ENCODE measurements around the gene FLAD1.

FLAD1 gene

DNA sequence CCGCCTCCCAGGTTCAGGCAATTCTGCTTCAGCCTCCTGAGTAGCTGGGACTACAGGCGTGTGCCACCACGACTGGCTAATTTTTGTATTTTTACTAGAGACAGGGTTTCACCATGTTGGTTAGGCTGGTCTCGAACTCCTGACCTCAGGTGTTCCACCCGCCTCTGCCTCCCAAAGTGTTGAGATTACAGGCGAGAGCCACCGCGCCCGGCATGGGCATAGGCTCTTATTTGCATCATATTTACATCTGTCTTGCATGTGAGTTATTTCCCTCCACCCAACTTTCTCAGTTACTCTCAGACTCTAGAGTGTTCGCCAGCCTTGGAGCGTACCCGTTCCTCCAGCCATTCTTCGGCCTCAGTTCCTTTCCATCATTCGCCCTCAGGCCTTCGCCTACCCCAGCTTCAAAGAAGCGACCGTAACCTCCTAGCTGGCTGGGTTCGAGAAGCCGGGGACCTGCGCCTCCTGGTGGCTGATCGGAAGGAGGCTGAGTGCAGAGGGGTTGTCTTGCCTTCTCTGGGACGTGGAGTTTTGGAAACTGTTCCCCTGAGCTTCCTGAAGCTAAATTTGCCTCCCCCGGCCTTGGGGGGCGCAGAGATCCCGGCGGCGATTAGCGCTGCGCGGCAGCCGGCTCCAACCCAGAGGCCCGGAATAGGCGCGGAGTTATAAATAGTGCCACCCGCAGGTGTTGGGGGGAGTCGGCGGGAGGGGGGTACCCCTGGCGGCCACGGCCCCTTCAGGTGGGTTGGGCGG, 15.8 kb downstream of the FLAD1 start:
- peaks cover under 1% of the 10 kb centered on the region for H3K4me1 ChIP-seq (ENCODE audit: control insufficient read depth, insufficient read depth, low read length)
- H3K27ac ChIP-seq (ENCODE audit: insufficient read depth, low read depth, low read length, poor library complexity, severe bottlenecking) = no peak overlapping the region
- 21% methylated on average over 40 of the region's 40 CpGs for WGBS, 2 experiments
- H3K27me3 ChIP-seq (ENCODE audit: control insufficient read depth, insufficient read depth, low read length, poor library complexity, severe bottlenecking) = no peaks in the 10 kb centered on the region
- no peaks in the 10 kb centered on the region for H3K9me3 ChIP-seq (ENCODE audit: control insufficient read depth, low read length)
- H3K4me3 ChIP-seq (ENCODE audit: insufficient read depth, low read depth, low read length) = peak overlapping the region; percentile 55
- no peaks in the 10 kb centered on the region for H3K36me3 ChIP-seq (ENCODE audit: control insufficient read depth, insufficient read depth, low read length)

- Histone ChIP-seq H3K27ac (ENCODE audit: insufficient read depth, low read depth, low read length, poor library complexity, severe bottlenecking) (peak overlapping the region; percentile 80), H3K27me3 (ENCODE audit: control insufficient read depth, insufficient read depth, low read length, poor library complexity, severe bottlenecking) (no peaks in the 10 kb centered on the region), H3K4me1 (ENCODE audit: control insufficient read depth, insufficient read depth, low read length) (peaks cover 8% of the 10 kb centered on the region), H3K4me3 (ENCODE audit: insufficient read depth, low read depth, low read length) (peak overlapping the region; percentile 55), H3K36me3 (ENCODE audit: control insufficient read depth, insufficient read depth, low read length) (no peaks in the 10 kb centered on the region), H3K9me3 (ENCODE audit: control insufficient read depth, low read length) (no peaks in the 10 kb centered on the region)
- 0 to 1% methylated on average over 50 of the region's 50 CpGs for WGBS, 2 experiments
Observed at GRCh38 chr1:154999571-155000410, 16.6 kb downstream of the FLAD1 start.

- peaks cover 10% of the 10 kb centered on the region for H3K4me1 ChIP-seq (ENCODE audit: control insufficient read depth, insufficient read depth, low read length)
Observed at GRCh38 chr1:155000411-155000725, 17.2 kb downstream of the FLAD1 start.

DNA sequence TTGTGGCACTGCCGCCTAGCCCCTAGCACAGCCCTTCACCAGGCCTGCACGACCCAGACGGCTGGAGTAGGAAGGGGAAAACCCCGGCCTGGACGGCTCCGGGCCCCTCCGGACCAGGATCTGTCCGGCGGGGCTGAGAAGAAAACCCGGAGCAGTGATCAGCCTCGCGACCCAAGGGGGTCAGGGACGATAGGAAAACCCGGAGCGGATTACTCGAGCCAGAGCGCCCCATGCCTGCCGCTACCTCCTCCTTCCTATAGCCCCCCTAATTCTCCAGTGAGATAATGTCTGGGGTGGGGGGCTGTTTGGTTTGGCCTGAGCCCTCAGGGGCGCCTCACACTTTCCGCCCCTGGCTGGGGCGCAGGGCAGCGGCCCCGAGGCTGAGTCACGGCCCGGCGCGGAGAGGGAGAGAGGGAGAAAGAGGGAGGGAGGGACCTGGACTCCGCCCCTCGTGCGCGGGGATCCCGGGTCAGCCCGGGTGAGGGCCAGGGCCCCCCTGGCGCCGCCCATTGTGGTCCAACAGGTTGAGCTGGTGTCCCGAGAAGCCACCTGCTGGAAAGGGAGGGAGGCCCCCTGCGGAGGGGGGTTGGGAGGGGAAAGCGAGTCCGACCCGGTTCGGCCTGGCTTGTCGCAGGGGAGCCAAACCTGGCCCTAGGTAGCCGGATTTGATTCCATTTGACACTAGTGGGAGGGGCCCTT, 17.7 kb downstream of the FLAD1 start:
- Histone ChIP-seq H3K27me3 (ENCODE audit: control insufficient read depth, insufficient read depth, low read length, poor library complexity, severe bottlenecking) (no peaks in the 10 kb centered on the region), H3K4me1 (ENCODE audit: control insufficient read depth, insufficient read depth, low read length) (peaks cover 10% of the 10 kb centered on the region), H3K27ac (ENCODE audit: insufficient read depth, low read depth, low read length, poor library complexity, severe bottlenecking) (peak overlapping the region; percentile 80), H3K4me3 (ENCODE audit: insufficient read depth, low read depth, low read length) (peak overlapping the region; percentile 55), H3K36me3 (ENCODE audit: control insufficient read depth, insufficient read depth, low read length) (no peaks in the 10 kb centered on the region), H3K9me3 (ENCODE audit: control insufficient read depth, low read length) (no peaks in the 10 kb centered on the region)
- 0 to 1% methylated on average over 43 of the region's 43 CpGs for WGBS, 2 experiments

More at GRCh38 chr1:155000411-155000725, 17.2 kb downstream of the FLAD1 start:
- H3K27me3 ChIP-seq (ENCODE audit: control insufficient read depth, insufficient read depth, low read length, poor library complexity, severe bottlenecking) = no peaks in the 10 kb centered on the region
- H3K4me3 ChIP-seq (ENCODE audit: insufficient read depth, low read depth, low read length) = peak overlapping the region; percentile 55
- H3K36me3 ChIP-seq (ENCODE audit: control insufficient read depth, insufficient read depth, low read length) = no peaks in the 10 kb centered on the region
- no peaks in the 10 kb centered on the region for H3K9me3 ChIP-seq (ENCODE audit: control insufficient read depth, low read length)
- H3K27ac ChIP-seq (ENCODE audit: insufficient read depth, low read depth, low read length, poor library complexity, severe bottlenecking) = peak overlapping the region; percentile 80
- WGBS, 2 experiments = 0 to 1% methylated on average over 8 of the region's 13 CpGs

DNA sequence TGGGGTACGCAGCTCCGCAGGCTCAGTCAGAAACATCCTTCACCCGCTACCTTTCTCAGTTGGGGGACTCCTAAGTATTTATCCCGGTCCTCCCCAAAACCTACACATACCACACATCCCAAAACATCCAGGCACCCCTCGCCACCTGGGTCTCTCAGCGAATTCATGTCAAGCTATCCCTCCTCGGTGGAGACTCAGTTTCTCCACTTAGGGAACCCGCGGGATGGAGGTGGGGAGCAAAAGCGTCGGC, 18.2 kb downstream of the FLAD1 start:
- Histone ChIP-seq H3K27ac (ENCODE audit: insufficient read depth, low read depth, low read length, poor library complexity, severe bottlenecking) (peak overlapping the region; percentile 80), H3K9me3 (ENCODE audit: control insufficient read depth, low read length) (no peaks in the 10 kb centered on the region), H3K4me3 (ENCODE audit: insufficient read depth, low read depth, low read length) (peak overlapping the region; percentile 55), H3K27me3 (ENCODE audit: control insufficient read depth, insufficient read depth, low read length, poor library complexity, severe bottlenecking) (no peaks in the 10 kb centered on the region), H3K4me1 (ENCODE audit: control insufficient read depth, insufficient read depth, low read length) (peaks cover 10% of the 10 kb centered on the region), H3K36me3 (ENCODE audit: control insufficient read depth, insufficient read depth, low read length) (no peaks in the 10 kb centered on the region)
- 1% methylated on average over 11 of the region's 11 CpGs for WGBS, 2 experiments

DNA sequence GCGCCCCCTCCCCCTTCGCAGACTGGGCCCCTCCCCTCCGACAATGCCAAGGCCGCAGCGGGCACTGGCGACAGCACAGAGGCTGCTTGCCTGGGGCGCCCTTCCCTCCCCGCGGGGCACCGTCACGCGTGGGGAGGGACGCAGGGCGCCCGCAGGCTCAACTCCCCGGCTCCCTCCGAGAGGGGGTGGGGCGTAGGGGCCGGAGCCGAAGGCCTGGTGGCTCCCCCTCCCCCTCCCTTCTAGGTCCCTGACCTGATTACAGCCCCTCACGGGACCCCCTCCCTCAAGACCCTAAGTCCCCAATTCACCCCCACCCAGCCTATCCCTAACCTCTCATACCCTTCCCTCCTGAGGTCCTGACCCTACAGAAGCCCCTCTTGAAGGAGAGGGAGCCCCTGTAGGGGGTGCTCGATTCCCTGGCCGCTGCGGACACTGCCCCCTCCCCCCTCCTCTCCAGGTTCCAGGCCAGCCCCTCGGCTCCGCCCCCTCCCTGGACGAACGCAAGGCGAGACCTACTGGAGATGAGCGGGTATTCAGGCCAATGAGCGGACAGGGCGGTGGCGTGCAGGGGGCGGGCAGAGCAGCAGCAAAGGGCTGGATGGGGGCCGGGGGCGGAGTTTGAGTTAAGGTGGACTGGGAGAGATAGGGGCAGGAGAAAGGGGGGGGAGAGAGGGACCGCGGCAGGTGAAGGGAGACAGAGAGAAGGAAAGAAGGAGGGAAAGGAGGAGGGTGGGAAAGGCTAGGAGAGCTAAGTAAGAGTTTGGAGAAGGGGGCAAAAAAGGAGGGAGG, 18.7 kb downstream of the FLAD1 start:
- H3K36me3 ChIP-seq (ENCODE audit: control insufficient read depth, insufficient read depth, low read length) = no peaks in the 10 kb centered on the region
- peaks cover 10% of the 10 kb centered on the region for H3K4me1 ChIP-seq (ENCODE audit: control insufficient read depth, insufficient read depth, low read length)
- H3K27ac ChIP-seq (ENCODE audit: insufficient read depth, low read depth, low read length, poor library complexity, severe bottlenecking) = peak overlapping the region; percentile 80
- H3K4me3 ChIP-seq (ENCODE audit: insufficient read depth, low read depth, low read length) = peak overlapping the region; percentile 55
- no peaks in the 10 kb centered on the region for H3K27me3 ChIP-seq (ENCODE audit: control insufficient read depth, insufficient read depth, low read length, poor library complexity, severe bottlenecking)
- 0% methylated on average over 38 of the region's 38 CpGs for WGBS, 2 experiments
- H3K9me3 ChIP-seq (ENCODE audit: control insufficient read depth, low read length) = no peaks in the 10 kb centered on the region

DNA sequence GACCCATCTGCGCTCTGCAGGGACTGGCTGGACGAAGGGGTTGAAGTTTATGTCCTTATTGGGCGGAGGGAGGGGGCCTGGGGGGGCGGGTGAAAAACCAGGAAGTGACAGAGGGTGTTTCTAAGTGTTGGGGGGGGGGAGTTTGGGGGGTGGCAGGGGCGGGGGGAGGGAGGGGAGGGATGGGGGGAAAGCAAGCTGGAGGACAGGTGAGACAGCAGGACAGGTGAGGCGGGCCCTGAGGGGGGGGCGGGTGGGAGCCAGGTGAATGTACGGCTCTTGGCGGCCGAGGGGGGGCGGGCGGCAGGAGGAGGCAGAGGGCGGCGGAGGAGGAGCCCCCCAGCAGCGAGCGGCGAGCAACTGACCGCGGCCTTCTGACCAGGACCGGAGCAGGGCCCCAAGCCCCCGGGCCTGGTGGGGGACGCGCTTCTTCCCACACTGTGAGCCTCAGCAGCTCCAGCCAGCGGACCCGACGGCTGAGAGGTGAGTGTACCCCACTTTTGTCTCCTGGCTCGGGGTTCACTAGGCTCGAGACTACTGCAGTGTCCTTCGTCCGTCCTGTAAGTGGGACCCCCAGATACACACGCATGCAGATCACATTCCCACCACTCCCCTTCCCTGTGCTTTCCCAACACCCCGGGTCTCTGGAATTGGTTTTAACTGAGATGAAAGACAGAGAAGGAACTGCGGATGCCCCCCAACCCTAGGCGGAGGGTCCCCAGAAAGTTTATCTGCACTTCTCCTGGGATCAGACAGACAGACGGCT, 19.5 kb downstream of the FLAD1 start, which contains the start of gene ZBTB7B:
Gene ZBTB7B, plus strand, starts transcription at position 339 of the 763 bp plus-strand sequence. CDS start 11,859 bp downstream, outside the sequence.
- peak within 1 kb of the TSS; percentile 57 for H3K4me3 ChIP-seq (ENCODE audit: insufficient read depth, low read depth, low read length)
- peak within 1 kb of the TSS; percentile 80 for H3K27ac ChIP-seq (ENCODE audit: insufficient read depth, low read depth, low read length, poor library complexity, severe bottlenecking)
- H3K9me3 ChIP-seq (ENCODE audit: control insufficient read depth, low read length) = no peaks in the 10 kb centered on the region
- 1% methylated on average over 31 of the region's 35 CpGs for WGBS, 2 experiments
- peaks cover 10% of the 10 kb centered on the region for H3K4me1 ChIP-seq (ENCODE audit: control insufficient read depth, insufficient read depth, low read length)
- no peaks in the 10 kb centered on the region for H3K36me3 ChIP-seq (ENCODE audit: control insufficient read depth, insufficient read depth, low read length)
- no peaks in the 10 kb centered on the region for H3K27me3 ChIP-seq (ENCODE audit: control insufficient read depth, insufficient read depth, low read length, poor library complexity, severe bottlenecking)

- H3K9me3 ChIP-seq (ENCODE audit: control insufficient read depth, low read length) = no peaks in the 10 kb centered on the region
- peaks cover 14% of the 10 kb centered on the region for H3K4me1 ChIP-seq (ENCODE audit: control insufficient read depth, insufficient read depth, low read length)
- WGBS, 2 experiments = 0% methylated on average over 37 of the region's 37 CpGs
- no peaks in the 10 kb centered on the region for H3K27me3 ChIP-seq (ENCODE audit: control insufficient read depth, insufficient read depth, low read length, poor library complexity, severe bottlenecking)
- no peaks in the 10 kb centered on the region for H3K36me3 ChIP-seq (ENCODE audit: control insufficient read depth, insufficient read depth, low read length)
- no peak overlapping the region for H3K27ac ChIP-seq (ENCODE audit: insufficient read depth, low read depth, low read length, poor library complexity, severe bottlenecking)
- H3K4me3 ChIP-seq (ENCODE audit: insufficient read depth, low read depth, low read length) = peak overlapping the region; percentile 57
Observed at GRCh38 chr1:155003227-155003765, 20.2 kb downstream of the FLAD1 start.

- WGBS, 2 experiments = 1% methylated on average over 34 of the region's 34 CpGs
- H3K27me3 ChIP-seq (ENCODE audit: control insufficient read depth, insufficient read depth, low read length, poor library complexity, severe bottlenecking) = no peaks in the 10 kb centered on the region
- H3K36me3 ChIP-seq (ENCODE audit: control insufficient read depth, insufficient read depth, low read length) = no peaks in the 10 kb centered on the region
- no peaks in the 10 kb centered on the region for H3K9me3 ChIP-seq (ENCODE audit: control insufficient read depth, low read length)
- peaks cover 20% of the 10 kb centered on the region for H3K4me1 ChIP-seq (ENCODE audit: control insufficient read depth, insufficient read depth, low read length)
- peak overlapping the region; percentile 57 for H3K4me3 ChIP-seq (ENCODE audit: insufficient read depth, low read depth, low read length)
- H3K27ac ChIP-seq (ENCODE audit: insufficient read depth, low read depth, low read length, poor library complexity, severe bottlenecking) = no peak overlapping the region
Observed at GRCh38 chr1:155003766-155004351, 20.7 kb downstream of the FLAD1 start.

Measured in ectodermal cell (in vitro differentiated cells).